GM15510 (cell line): ENCODE measurements around the gene AMBRA1.

ENCODE experiments used
- POLR2A ChIP-seq: IDR thresholded peaks from 3 replicates; pipeline ENCODE4 v1.6.1; 2011; ENCODE audit warnings: borderline replicate concordance; ENCODE audit not compliant: insufficient read length; ENCODE audit errors: extremely low read depth

The AMBRA1 gene

GRCh38 chr11:46463701-46464421 is 130.0 kb downstream of the AMBRA1 start:
- TF ChIP-seq POLR2A = no peak

GRCh38 chr11:46461461-46461927 is 132.3 kb downstream of the AMBRA1 start:
- no peak for TF ChIP-seq POLR2A

- TF ChIP-seq POLR2A = no peak
These were observed 135.3 kb downstream of the AMBRA1 start for GRCh38 chr11:46458491-46458890.

GRCh38 chr11:46457659-46458424 is 136.0 kb downstream of the AMBRA1 start:
- TF ChIP-seq POLR2A = no peak

- TF ChIP-seq POLR2A = no peak
These were observed 136.8 kb downstream of the AMBRA1 start for GRCh38 chr11:46457021-46457420.

- no peak for TF ChIP-seq POLR2A
These were observed 137.4 kb downstream of the AMBRA1 start for GRCh38 chr11:46456269-46457001.

- no peak for TF ChIP-seq POLR2A
These were observed 138.0 kb downstream of the AMBRA1 start for GRCh38 chr11:46455834-46456233.

GRCh38 chr11:46452918-46453517 is 140.8 kb downstream of the AMBRA1 start:
- no peak for TF ChIP-seq POLR2A

GRCh38 chr11:46451759-46452158 is 142.1 kb downstream of the AMBRA1 start:
- TF ChIP-seq POLR2A = no peak

- TF ChIP-seq POLR2A = no peak
These were observed 142.9 kb downstream of the AMBRA1 start for GRCh38 chr11:46450846-46451477.

GRCh38 chr11:46447544-46447943 is 146.3 kb downstream of the AMBRA1 start:
- TF ChIP-seq POLR2A = no peak

- no peak for TF ChIP-seq POLR2A
These were observed 147.7 kb downstream of the AMBRA1 start for GRCh38 chr11:46445920-46446771.

- no peak for TF ChIP-seq POLR2A
These were observed 148.5 kb downstream of the AMBRA1 start for GRCh38 chr11:46445192-46445919.

GRCh38 chr11:46444305-46444704 is 149.5 kb downstream of the AMBRA1 start:
- TF ChIP-seq POLR2A = no peak

- no peak for TF ChIP-seq POLR2A
These were observed 155.6 kb downstream of the AMBRA1 start for GRCh38 chr11:46438211-46438610.
